HUDEP-2 (cell line): ENCODE data around the gene CLCN7.
"Not testable (repeated sequence)": the region's sequence is repeated elsewhere in the genome, so short reads cannot be mapped to it uniquely, and the experiment has no call there.

ENCODE experiments used
- DNase-seq, 76 experiments: peaks; one replicate each; lab custom pipeline; 2025; ENCODE audit not compliant: unreplicated experiment in 76 of 76; lab: John Stamatoyannopoulos, UW

Gene CLCN7

DNA sequence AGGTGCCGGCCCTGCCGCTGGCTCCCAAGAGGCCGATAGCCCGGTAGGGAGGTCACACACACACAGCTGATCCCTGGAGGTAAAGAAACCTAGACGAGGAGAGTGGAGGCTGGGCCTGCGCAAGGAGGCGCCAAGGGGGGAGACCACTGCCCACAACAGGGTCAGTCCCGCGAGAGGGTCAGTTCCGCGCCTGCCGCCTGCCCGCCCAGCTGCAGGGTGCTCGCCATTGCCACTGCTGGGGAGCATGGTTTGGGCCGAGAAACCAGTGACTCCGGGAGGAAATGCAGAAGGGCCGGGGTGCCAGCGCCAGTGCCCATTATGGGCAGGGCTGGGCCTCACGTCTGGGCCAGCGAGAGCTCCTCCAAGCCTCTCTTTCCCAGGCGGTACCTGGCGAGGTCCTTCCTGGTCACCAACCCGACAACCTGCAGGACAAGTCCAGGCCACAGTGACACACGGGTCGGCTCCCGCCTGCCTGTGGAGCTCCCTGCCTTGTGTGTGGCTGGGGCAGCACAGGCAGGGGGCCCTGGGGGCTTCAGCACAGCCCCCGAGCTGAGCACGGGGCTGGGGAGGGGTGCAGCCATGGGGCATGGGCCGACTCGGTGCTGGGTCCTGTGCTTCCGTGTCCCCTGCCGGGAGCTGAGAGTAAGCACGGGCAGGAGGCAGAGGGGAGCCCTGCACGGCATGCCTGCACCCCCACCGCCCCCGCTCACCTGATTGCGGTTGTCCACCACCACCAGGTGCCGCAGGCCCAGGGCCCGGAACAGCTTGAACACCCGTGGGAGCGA is 28.3 kb downstream of the CLCN7 start:
- no peak for DNase-seq

DNA sequence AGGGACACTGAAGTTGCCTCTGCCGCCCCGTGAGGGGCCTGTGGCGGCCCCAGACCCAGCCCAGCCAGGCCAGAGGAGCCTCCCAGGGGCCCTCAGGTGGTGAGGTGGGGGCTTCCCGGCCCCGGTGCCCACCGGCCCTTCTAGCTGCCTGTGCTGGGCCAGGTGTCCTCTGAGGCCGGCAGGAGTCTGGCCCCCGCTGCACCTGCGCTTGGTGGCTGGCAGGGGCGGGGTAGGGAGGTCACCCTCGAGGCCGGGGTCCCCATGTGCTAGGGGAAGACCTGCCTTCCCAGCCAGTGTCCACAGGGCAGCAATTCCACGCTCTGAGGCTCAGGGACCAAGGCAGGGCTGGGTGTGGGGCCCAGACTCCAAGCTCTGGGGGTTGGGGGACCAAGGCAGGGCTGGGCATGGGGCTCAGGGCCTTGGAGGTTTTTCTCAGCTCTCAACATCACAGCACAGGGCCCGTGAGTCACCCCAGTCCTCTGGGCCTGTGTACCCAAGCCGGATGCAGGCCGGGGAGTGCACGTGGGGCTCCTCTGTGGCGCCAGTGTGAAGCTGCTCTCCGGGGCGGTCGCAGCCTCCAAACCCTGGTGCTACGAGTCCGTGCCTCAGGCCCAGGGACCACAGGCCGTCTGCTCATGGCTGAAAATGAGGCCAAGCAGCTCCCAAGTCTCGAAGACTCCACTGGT is 29.2 kb downstream of the CLCN7 start:
- DNase-seq: no peak

DNA sequence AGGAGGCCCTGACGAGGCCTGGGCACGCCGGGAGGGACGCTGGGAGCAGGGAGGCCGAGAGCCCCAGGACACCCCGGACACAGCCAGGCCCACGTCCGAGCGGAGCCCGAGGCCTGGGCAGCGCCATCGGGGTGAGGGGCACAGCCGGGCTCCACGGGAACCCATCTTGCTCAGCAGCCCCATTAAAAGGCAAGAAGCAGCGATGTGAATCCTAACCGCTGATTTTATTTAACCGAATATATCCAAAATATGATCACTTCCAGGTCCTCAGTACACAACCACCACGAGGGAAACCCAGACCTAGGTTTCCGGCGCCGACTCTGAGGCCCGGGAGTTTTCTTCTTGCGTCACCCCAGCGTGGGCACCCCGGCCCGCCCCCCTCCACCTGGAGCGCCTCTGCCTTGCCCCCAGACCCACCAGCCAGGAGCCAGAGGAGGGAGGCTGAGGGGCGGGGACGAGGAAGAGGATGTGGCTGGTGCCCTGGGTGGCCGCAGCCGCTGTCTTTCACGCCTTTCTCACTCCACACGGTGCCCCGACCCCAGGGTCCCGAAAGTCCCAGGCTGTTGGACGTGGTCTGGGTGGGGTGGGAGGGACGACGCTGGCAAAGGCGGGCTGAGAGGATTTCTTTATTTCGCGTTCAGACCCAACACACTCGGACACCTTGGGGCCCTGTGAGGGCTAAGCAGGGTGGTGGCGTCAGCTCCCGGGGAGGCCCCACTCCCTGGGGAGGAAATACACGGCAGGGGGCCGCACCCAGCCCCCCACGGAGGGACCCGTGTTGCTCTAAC is 29.9 kb downstream of the CLCN7 start:
- DNase-seq: no peak

DNA sequence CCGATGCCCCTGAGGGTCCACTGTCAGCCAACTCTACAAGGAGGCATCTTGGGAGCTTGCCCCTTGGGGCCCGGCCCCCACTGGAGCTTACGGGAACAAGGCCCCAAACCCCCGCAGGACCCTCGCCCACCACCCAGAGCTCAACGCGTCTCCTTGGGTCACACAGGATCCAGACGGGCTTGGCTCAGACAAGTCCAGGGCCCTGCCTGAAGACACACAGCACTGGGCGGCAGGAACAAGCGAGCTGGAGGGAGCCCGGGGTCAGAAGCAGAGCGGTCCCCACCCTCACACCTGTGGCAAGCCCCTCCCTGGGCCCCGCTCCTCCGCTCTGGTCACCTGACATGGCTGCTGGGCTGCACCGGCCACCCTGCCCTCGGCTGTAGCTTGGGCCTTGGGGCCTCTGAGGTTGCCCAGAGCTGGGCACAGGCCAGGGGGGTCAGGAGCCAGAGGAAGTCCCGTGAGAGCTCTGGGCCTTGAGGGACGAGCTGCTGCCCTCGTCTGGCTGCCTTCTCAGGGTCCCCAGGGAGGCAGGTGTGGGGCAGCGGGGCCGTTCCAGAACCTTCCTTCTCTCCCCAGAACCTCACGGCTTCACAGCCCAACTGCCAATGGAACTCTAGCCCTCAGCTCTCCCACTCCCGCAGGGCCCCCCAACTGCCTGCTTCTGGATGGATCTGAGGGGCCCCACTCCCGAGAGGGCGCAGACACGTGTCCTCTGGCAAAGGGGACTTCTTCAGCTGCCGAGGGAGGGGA is 30.7 kb downstream of the CLCN7 start, which contains the start of gene CCDC154:
Gene CCDC154 (minus strand): TSS at position 577 of the 750 bp plus-strand sequence. CDS start 234 bp downstream, at position 343.
- no peak for DNase-seq

DNA sequence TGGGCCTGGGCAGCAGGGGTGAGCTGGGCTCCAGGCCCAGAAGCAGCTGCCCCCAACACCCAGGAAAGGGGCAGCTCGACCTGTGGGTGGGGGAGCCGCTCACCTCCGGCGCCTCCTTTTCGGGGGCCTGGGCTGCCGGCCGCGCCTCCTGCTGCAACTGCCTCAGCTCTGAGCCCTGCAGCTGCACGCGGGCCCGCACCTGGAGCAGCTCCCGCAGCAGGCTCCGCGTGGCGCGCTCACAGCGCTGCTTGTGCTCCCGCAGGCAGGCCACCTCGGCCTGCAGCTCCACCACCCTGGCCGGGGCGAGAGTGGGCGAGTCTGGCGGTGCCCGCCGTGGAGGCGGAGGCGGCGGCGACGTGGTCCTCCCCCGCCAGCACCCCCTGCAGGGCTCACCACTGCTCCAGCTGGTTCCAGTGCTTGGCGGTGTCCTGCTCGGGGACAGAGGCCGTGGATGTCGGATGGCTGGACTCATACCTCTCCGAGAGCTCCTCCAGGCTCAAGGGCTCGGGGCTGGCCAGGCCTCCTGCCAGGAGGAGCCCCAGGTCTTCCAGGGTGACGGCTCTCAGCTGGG is 31.3 kb downstream of the CLCN7 start:
- no peak for DNase-seq

DNA sequence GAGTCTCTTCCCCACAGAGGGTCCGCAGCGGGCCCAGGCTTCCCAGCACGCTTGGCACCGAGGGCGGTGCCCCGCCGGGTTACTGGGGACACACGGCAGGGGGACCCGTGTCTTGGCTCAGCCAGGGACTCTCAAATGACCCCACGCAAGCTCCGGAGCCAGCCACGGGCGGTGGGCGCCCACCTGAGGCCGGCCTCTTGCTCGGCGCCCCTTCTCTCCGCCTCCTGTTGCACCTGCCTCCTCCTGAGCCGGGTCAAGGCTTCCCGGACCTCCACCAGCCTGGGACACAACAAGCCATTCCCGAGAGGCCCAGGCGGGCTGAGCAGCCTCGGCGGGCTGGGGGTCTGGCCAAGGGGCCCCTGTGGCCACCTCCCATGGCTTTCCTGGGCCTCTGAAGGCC is 32.1 kb downstream of the CLCN7 start:
- no peak for DNase-seq

DNA sequence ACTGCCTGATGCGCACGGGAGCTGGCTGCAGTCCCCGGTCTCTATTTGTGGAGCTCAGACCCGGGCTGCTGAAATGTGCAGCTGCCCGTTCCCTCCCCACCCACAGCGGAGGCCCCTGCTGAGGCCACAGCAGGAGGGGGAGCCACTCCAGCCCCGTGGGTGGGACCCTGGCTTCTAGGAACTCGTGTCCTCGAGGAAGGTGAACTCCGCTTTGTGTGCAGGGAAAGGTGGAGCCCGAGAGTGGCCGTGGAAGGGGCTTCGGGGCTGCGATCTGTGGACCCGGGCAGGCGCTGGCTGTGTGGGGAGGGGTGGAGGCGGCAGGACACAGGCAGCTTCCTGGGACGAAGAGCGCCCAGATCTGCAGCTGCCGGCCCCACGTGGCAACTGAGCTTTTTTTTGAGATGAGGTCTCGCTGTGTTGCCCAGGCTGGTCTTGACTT is 33.4 kb downstream of the CLCN7 start:
- DNase-seq: no peak

DNA sequence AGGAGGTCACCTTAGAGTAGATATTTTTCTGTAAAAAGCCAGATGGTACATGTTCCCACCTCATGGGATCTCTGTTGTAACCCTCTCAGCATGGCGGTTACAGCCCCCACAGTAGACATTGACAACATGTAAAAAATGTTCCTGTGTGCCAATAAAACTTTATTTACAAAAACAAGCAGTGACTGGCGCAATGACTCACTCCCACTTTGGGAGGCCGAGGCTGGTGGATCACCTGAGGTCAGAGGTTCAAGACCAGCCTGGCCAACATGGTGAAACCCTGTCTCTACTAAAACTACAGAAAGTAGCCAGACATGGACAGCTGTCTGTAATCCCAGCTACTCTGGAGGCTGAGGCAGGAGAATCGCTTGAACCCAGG is 35.1 kb downstream of the CLCN7 start:
- DNase-seq: not testable (repeated sequence)

DNA sequence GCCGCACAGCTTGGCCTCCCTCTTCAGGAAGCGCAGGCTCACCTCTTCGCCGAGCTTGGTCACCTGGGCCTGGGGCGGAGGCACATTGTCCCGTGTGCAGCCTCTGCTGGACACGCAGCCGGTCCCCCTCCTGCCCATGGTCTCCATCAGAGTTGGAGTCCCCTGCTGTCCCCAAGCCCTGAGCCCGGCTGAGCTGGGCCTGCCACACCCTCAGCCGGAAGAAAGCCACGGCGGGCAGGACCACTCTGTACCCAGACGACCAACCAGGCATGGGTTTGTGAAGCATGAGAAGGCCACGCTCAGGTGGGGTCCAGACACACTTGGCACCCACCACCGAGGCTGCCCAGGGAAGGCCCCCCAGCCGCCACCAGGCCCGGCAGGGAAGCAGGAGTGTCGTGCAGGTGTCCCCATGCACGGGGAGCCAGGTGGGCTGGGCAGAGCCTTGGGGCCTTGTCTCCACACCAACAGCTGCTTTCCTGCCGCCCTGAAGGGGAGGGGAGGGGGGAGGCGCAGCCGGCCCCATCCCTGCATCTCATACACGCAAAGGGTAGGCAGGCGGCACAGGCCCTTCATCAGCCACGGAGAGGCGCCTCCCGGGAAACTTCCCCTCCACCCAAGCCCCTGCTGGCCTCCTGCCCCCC is 35.6 kb downstream of the CLCN7 start:
- DNase-seq: no peak

DNA sequence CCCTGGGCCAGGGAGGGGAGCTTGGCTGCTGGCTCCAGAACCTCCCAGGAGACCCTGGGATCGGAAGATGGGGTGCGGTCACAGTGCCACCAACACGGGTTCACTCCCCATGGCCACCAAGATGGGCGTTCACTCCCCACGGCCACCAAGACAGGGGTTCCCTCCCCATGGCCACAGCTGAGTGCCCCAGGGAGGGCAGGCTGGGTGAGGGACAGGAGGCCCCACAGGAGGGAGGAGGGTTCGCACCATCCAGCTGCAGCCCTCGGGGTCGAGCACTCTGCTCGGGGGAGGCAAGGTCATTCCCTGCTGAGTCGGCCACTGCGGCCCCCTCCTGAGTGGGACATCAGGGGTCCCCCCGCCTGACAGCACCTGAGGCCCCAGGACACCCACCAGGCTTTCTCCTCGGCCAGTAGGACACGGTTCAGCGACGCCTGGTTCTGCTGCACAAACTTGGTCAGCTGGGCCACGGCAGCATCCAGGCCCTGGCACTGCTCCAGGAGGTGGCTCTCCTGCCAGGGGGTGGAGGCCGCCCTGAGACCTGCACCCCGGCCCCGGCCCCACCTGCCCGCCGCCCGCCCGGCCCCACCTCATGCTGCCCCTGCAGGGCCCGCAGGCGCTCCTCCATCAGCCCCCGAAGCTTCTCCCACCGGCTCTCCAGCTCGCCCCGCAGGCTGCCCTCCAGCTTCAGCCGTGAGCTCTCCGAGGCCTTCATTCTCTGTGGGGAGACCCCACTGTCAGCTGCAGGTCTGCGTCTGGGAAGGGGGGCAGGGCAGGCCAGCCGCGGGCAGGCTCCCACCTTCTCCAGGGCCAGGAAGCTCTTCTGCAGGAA is 36.4 kb downstream of the CLCN7 start:
- DNase-seq: no peak

DNA sequence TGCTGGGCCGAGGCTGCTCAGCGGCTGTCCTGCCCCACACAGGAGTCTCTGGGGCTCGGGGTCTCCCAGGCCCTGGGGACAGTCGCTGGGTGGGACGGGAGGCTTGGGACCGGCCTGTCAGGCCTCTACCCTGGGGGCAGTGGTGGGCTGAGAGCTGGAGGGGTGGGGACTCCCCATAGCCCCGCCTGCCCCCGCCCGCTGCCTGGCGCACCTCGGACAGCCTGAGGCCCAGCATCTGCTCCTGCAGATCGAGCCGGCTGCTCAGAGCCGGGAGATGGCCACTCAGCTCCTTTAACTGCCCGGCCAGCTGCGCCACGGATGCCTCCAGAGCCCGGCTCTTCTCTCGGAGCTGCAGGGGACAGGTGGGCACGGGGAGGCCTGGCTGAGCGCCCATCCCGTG is 37.2 kb downstream of the CLCN7 start:
- DNase-seq: no peak

DNA sequence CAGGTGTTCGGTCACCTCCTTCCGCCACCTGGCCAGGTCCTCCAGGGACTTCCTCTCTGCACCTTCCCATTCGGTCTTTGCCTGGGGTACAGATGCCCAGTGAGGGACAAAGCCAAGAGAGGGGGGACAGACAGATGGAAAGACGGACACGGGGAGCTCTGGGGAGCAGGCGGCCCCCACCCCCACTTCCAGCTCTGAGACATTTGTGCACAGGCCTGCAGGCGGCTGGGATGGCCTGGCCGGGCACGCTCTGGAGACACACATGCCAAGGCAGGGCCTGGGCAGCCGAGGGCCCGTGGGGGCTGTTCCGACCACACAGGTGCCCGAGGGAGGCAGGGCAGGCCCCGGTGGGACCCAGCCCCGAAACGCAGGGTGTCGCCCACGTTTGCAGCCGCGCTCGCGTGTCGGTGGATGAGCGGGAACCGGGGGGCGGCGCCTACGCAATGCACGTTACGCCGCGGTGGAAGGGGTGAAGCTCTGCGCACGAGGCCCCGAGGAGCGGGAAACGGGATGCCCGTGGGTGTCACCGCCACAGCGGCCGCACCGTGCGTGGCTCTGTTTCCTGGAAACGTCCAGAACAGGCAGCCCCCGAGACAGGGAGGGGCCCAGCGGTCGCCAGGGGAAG is 38.0 kb downstream of the CLCN7 start:
- no peak for DNase-seq

DNA sequence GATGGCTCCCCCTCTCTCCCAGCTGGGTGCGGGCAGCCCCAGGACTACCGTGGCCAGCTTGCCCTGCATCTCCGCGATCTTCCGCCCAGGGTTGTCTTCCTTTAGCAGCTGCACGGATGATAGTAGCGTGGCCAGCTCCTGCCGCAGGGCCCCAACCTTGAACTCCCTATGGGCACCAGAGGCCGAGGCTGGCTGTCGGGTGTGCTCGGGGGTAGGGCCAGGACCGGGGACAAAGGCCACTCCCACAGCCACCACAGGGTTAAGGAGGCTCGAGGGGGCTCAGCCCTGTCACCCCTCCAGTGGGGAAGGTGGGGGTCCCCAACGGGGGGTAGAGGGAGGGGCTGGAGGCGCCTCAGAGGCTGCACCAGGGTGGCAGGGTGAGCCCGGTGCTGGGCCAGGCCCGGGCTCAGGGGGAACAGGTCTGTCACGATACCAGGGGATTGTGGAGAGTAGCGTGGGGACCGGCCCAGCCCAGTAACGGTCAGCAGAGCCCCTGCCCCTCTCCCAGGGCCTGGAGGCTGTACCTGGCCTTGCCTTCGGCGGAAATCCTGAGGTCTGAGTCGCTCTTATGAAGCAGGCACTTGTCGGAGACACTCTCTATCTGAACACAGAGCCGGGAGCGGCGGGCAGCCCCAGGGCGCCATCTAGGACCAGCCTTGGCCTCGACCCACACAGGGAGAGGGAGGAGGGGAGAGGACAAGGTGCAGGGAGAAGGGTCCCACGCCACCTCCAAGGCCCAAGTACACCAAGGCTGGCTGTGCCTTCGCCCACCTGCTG is 38.7 kb downstream of the CLCN7 start:
- no peak for DNase-seq

DNA sequence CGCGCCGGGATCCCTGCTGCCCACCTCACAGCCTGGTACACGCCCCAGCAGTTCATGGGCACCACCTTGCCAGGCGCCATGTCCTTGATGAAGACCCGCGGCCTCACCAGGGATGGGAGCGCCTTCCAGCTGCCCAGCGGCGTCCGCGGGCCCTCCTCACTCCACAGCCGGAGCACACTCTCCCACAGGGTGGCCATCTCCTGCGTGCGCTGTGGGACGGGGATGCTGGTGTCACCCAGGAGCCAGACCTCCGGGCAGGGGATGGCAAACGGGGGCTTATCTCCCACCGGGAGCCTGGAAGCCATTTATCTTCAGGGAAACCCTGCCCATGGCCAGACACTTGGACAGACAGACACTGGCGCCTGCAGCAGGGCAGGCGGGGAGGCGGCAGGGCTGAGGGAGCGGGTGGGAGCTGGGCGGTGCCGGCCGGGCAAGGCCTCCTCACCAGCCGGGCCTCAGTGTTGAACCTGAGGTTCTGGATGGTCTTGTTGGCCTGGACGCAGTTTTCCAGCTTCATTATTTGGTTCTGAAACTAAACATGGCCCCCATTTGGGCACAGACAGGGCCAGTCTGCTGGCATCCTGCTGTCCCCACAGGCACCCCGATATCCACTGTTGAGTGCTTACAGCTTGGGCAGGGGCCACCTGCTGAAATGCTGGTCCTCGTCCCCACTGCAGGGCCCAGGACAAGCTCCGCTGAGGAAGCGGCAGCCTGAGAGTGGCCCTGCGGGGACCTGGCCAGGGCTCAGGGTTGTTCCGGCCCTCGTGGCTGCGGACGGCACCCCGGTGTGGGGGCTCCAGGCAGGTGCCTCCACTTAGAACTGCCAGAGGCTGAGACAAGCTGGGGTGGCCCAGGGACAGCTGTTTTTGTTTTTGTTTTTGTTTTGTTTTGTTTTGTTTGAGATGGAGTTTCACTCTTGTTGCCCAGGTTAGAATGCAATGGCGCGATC is 39.9 kb downstream of the CLCN7 start:
- no peak for DNase-seq

DNA sequence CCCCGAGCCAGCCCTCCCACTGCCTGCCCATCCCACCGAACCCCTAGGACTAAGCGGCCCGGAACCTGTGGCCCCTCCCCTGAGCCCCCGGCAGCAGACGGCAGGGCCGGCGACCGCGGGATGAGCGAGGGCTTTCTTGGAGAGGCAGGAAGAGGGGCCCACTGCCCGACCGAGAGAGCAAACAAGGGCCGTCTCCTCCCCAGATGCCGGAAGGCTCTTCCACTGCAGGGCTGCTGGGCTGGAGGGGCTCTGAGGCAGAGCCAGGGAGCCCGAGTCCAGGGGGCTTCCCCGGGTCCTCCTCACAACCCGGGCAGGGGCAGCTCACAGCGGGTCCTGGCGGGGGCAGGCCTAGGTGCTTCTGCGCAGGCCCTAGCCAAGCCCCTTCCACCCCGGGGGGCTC is 41.1 kb downstream of the CLCN7 start:
- no peak for DNase-seq

DNA sequence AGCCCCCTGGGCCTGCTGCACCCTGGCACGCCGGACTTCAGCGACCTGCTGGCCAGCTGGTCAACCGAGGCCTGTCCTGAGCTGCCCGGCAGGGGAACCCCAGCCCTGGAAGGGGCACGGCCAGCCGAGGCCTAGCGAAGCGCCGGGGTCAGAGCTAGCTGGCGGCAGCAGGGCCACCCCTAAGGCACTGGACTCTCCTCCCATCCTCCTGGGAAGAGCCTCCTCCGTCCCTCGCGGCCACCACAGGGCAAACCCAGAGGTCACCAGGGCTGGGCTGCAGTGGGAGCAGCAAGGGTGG is 41.6 kb downstream of the CLCN7 start:
- DNase-seq: no peak
